ENCODE measurements around the gene TUBGCP2.

The TUBGCP2 gene

DNA sequence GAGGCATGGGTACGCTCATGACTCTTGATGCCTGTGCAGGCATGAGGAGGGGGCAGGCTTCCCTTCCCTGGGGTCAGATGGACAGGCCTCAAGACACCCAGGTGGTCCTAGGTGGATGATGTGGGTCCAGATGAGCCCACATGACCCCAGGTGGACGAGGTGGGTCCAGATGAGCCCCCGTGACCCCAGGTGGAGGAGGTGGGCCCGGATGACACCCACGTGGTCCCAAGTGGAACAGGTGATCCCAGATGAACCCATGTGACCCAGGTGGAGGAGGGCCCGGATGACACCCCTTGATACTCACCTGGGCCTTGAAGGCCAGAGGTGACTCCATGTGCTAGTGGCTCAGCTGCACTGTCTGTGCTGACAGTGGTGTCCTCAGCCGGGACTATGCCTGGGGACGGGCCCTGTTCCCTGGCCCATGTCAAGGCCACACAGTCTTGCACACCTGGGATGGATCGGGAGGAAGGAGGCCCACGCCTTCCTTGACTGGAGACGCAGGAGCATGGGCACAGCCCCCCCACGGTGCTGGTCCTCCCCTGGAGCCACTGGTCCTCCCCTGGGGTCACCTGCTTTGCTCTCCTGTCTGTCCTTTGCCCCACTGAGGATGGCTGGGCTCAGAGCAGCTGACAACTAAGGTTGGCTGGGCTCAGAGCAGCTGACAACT, 41.7 kb upstream of the TUBGCP2 start:
- no peak overlapping the region for H2AFZ ChIP-seq (ENCODE audit: low read depth, low read length)
- no peaks in the 10 kb centered on the region for H3K27me3 ChIP-seq (ENCODE audit: insufficient read depth, low read length)
- no peaks in the 10 kb centered on the region for H3K36me3 ChIP-seq (ENCODE audit: insufficient read depth, low read length)
- H3K4me3 ChIP-seq (ENCODE audit: low read length), result no peak overlapping the region
- H3K9me3 ChIP-seq (ENCODE audit: low read length), result no peaks in the 10 kb centered on the region
- peaks cover 2% of the 10 kb centered on the region for H3K4me1 ChIP-seq (ENCODE audit: insufficient read depth, low read length)

DNA sequence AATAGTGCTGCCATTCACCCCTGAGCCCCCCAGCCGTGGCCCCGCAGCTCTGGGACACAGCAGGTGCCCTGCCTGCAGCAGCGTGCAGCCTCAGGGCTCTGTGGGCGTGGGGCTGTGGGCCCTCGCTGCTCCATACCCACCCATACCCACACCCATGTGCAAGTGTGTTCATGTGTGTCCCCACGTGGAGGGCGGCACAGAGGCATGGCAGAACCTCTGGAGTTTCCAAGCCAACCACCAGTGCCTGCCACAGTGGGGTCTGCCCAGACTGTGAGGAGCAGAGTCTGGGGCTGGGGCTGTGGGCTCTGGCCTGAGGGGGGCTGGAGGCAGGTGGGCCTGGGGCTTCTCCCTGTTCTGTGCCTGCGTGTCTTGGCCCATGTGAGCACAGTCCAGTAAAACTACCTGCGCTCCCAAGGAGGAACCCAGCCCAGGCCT, 40.9 kb upstream of the TUBGCP2 start:
- no peaks in the 10 kb centered on the region for H3K36me3 ChIP-seq (ENCODE audit: insufficient read depth, low read length)
- peaks cover 4% of the 10 kb centered on the region for H3K4me1 ChIP-seq (ENCODE audit: insufficient read depth, low read length)
- H2AFZ ChIP-seq (ENCODE audit: low read depth, low read length), result no peak overlapping the region
- H3K9me3 ChIP-seq (ENCODE audit: low read length), result no peaks in the 10 kb centered on the region
- H3K4me3 ChIP-seq (ENCODE audit: low read length), result no peak overlapping the region
- H3K27me3 ChIP-seq (ENCODE audit: insufficient read depth, low read length), result no peaks in the 10 kb centered on the region

DNA sequence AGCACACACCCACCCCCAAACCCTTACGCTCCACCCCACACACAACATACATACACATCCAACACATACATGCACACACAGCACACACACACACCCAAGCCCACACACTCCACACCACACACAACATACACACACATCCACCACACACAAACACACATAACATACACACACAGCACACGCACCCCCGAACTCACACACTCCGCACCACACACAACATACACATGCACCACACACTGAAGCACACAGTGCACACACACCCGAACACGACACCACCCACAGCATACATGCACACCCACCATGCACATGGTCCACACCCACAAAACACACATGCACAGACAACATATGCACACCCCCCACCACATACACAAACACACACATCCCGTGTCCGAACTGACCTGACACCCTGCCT, 40.5 kb upstream of the TUBGCP2 start:
- no peak overlapping the region for H2AFZ ChIP-seq (ENCODE audit: low read depth, low read length)
- no peaks in the 10 kb centered on the region for H3K36me3 ChIP-seq (ENCODE audit: insufficient read depth, low read length)
- H3K27me3 ChIP-seq (ENCODE audit: insufficient read depth, low read length), result no peaks in the 10 kb centered on the region
- no peak overlapping the region for H3K4me3 ChIP-seq (ENCODE audit: low read length)
- H3K9me3 ChIP-seq (ENCODE audit: low read length), result no peaks in the 10 kb centered on the region
- H3K4me1 ChIP-seq (ENCODE audit: insufficient read depth, low read length), result peaks cover 4% of the 10 kb centered on the region

DNA sequence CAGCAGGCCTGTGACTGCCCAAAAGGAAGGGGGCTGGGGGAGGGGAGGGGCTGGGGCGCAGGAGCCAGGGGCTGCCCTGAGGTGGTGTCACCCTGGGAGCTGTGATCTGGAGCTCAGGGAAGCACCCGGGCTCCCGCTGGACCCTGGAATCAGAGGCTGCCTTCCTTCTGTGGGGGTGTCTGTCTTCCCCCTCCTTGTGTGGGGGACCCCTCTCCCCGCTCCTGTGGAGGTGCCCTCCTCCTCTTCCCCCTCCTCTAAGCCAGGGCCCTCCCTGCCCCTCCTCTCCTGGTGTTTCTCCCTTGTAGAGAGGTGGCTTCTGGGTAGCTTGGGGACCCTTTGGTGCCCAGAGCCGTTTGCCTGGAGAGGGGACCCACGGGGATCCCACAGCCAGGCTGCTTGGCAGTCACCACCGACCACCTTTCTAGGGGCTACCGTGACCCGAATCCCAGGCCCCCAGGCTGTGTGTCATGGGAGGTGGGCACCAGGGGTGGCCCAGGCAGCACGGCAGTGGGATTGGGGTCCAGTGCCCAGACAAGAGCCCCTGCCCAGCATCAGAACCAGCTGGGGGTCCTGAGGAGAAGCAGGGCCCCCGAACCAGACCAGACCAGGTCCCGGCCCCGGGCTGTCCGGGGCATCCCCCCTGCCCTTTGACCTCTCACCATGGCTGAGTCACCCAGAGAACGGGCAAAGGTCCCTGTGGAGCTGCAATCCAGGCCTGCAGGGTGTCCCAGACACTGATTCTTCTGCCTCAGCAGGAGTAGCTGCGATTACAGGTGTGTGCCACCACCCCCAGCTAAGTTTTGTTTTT, 39.2 kb upstream of the TUBGCP2 start:
- no peaks in the 10 kb centered on the region for H3K9me3 ChIP-seq (ENCODE audit: low read length)
- no peaks in the 10 kb centered on the region for H3K36me3 ChIP-seq (ENCODE audit: insufficient read depth, low read length)
- no peak overlapping the region for H3K4me3 ChIP-seq (ENCODE audit: low read length)
- H2AFZ ChIP-seq (ENCODE audit: low read depth, low read length), result no peak overlapping the region
- H3K4me1 ChIP-seq (ENCODE audit: insufficient read depth, low read length), result peaks cover 4% of the 10 kb centered on the region
- no peaks in the 10 kb centered on the region for H3K27me3 ChIP-seq (ENCODE audit: insufficient read depth, low read length)

DNA sequence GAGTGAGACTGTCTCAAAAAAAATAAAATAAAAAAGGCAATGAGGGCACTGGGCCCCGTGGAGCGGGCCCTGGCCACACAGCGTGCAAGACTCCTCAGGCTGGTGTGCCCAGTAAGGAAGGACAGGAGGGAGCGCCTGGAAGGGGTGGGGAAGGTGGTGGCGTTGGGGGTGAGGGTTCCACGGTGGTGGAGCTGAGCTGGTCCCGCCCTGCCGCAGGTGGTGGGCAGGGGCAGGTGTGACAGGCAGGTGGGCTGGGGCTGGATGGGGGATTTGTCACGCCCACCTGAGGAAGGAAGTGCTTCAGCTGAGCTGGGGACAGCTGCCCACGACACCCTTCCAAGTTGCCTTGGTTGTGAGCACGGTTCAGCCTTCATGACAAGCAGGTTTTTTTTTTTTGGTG, 37.7 kb upstream of the TUBGCP2 start:
- peaks cover 4% of the 10 kb centered on the region for H3K4me1 ChIP-seq (ENCODE audit: insufficient read depth, low read length)
- no peak overlapping the region for H3K4me3 ChIP-seq (ENCODE audit: low read length)
- no peaks in the 10 kb centered on the region for H3K36me3 ChIP-seq (ENCODE audit: insufficient read depth, low read length)
- H2AFZ ChIP-seq (ENCODE audit: low read depth, low read length), result no peak overlapping the region
- H3K27me3 ChIP-seq (ENCODE audit: insufficient read depth, low read length), result no peaks in the 10 kb centered on the region
- H3K9me3 ChIP-seq (ENCODE audit: low read length), result no peaks in the 10 kb centered on the region

DNA sequence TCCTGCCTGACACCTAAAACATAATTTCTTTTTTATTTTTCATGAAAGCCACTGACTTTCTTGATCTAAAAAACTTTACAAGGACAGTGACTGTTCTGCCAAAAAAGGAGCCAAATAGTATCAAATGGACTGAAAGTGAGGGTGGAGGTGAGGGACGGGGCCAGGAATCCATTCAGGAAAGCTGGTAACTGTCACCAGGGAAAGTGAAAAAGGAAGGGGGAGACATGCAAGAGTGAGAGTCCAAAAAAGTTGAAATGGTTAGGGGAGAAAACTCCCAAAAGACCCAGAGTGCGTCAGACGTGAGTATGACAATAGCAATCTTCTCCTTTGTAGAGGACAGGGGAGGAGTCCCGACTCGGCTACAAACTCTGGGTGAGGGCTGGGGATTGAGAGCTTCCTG, 35.6 kb upstream of the TUBGCP2 start:
- no peak overlapping the region for H3K4me3 ChIP-seq (ENCODE audit: low read length)

DNA sequence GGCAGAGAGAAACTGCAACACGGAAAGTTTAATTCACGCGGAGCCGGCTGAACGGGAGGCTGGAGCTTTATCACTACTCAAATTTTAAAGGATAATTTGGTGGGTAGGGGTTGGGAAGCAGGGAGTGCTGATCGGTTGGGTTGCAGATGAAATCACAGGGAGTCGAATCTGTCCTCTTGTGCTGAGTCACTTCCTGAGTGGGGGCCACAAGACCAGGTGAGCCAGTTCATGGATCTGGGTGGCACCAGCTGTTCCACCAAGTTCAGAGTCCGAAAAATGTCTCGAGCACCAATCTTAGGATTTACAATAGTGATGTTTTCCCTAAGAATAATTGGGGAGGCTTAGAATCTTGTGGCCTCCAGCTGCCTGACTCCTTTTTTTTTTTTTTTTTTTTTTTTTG, 34.9 kb upstream of the TUBGCP2 start:
- no peak overlapping the region for H3K4me3 ChIP-seq (ENCODE audit: low read length)

More for the DNA sequence above, 35.6 kb upstream of the TUBGCP2 start:
- H3K36me3 ChIP-seq (ENCODE audit: insufficient read depth, low read length), result no peaks in the 10 kb centered on the region
- no peaks in the 10 kb centered on the region for H3K27me3 ChIP-seq (ENCODE audit: insufficient read depth, low read length)
- no peak overlapping the region for H2AFZ ChIP-seq (ENCODE audit: low read depth, low read length)
- H3K4me1 ChIP-seq (ENCODE audit: insufficient read depth, low read length), result peaks cover 4% of the 10 kb centered on the region
- H3K9me3 ChIP-seq (ENCODE audit: low read length), result no peaks in the 10 kb centered on the region

DNA sequence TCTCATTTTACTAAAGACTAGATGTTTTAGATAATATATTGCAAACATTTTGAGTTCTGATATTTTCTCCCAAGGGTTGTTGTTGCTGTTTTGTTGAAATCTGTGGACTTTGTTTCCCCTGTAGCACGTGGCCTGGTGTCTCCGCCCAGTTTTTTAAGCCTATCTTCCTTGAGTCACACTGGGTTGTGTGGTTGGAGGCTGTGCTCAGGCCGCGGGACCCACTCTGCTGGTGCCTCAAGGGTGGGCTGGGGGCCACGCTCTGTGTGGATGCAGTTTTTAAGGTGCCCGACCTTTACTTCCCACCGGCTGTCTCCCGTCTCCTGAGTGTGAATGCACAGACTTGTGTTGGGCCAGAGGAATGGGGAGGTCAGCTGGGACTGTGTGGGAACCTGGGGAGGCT, 34.3 kb upstream of the TUBGCP2 start:
- Histone ChIP-seq H3K27me3 (ENCODE audit: insufficient read depth, low read length) (no peaks in the 10 kb centered on the region), H3K4me3 (ENCODE audit: low read length) (no peak overlapping the region), H2AFZ (ENCODE audit: low read depth, low read length) (no peak overlapping the region), H3K4me1 (ENCODE audit: insufficient read depth, low read length) (peaks cover 4% of the 10 kb centered on the region), H3K36me3 (ENCODE audit: insufficient read depth, low read length) (no peaks in the 10 kb centered on the region), H3K9me3 (ENCODE audit: low read length) (no peaks in the 10 kb centered on the region)

More for the DNA sequence above, 34.9 kb upstream of the TUBGCP2 start:
- Histone ChIP-seq H3K27me3 (ENCODE audit: insufficient read depth, low read length) (no peaks in the 10 kb centered on the region), H3K9me3 (ENCODE audit: low read length) (no peaks in the 10 kb centered on the region), H3K4me1 (ENCODE audit: insufficient read depth, low read length) (peaks cover 4% of the 10 kb centered on the region), H2AFZ (ENCODE audit: low read depth, low read length) (no peak overlapping the region), H3K36me3 (ENCODE audit: insufficient read depth, low read length) (no peaks in the 10 kb centered on the region)

DNA sequence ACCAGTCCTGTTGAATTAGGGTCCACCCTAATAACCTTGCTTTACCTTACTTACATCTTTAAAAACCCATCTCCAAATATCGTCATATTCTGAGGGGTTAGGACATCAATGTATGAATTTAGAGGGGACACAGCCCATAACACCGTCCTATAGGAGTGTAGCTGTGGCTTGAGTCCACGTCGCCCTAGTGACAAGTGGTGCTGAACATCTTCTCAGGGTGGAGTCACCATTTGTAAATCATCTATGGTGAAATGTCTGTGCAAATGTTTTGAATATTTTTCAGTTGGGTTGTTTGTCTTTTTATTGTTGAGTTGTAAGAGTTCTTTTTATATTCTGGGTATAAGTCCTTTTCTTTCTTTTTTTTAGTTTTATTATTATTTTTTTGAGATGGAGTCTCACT, 33.3 kb upstream of the TUBGCP2 start:
- H3K4me1 ChIP-seq (ENCODE audit: insufficient read depth, low read length), result peaks cover 4% of the 10 kb centered on the region
- no peaks in the 10 kb centered on the region for H3K9me3 ChIP-seq (ENCODE audit: low read length)
- no peak overlapping the region for H3K4me3 ChIP-seq (ENCODE audit: low read length)
- no peaks in the 10 kb centered on the region for H3K36me3 ChIP-seq (ENCODE audit: insufficient read depth, low read length)
- no peak overlapping the region for H2AFZ ChIP-seq (ENCODE audit: low read depth, low read length)
- peaks cover 6% of the 10 kb centered on the region for H3K27me3 ChIP-seq (ENCODE audit: insufficient read depth, low read length)

DNA sequence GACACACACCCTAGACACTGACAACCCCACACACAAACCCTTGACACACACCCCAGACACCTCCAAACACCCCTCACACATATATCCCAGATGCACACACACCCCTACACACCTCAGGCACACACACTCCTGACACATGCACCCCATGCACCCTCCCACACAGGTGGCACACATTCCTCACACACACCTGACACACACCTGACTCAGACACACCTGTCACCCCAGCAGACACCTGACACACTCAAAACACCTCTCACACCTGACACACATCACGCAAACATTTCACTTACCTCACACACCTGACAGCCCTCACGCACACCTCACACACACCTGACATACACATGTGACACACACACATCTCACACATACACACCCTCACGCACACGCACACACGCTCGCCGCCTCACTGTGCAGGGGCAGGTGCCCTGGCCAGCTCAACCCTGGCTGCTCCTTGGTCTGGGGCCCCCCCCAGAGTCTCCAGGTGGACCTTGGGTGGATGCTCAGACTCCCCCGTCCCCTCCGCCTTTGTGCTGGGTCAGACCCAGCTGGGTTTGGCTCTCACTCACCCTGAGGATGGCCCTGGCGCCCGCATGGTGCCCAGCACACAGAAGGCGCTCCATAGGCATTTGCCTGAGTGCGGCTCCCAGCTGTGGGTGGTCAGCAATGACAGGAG, 31.2 kb upstream of the TUBGCP2 start:
- no peak overlapping the region for H3K4me3 ChIP-seq (ENCODE audit: low read length)
- H3K27me3 ChIP-seq (ENCODE audit: insufficient read depth, low read length), result peaks cover 25% of the 10 kb centered on the region

DNA sequence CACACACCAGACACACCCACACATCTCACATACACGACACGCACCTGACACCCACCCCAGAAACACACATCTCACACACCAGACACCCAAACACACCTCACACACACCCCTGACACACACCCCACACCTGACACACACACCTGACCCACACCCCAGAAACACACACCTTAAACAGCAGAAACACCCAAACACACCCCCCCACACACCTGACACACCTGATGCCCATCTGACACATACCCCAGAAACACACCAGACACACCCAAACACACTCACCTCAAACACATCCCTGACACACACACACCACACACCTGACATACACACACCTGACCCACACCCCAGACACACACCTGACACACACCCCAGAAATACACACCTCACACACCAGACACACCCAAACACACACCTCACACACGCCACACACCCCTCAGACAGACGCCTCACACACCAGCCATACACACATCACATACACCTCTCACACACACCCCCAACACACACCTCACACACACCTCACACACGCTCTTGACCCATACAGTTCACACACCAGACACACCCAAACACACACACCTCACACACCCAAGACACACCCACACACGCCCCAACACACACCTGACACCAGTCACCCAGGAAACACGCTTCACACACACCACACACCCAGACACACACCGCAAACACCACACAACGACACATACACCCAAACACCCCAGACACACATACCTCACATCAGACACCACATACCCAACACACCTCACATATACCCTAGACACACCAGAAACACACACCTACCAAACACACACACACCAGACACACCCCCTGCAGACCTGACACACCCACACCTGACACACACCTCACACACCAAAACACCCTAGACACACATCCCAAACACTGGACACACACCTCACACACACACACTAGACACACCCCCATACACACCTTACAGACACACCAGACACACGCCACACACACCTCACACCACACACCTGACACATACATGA, 29.7 kb upstream of the TUBGCP2 start:
- peaks cover 14% of the 10 kb centered on the region for H3K4me1 ChIP-seq (ENCODE audit: insufficient read depth, low read length)
- H3K4me3 ChIP-seq (ENCODE audit: low read length), result no peak overlapping the region
- H3K9me3 ChIP-seq (ENCODE audit: low read length), result no peaks in the 10 kb centered on the region
- H2AFZ ChIP-seq (ENCODE audit: low read depth, low read length), result no peak overlapping the region
- H3K27me3 ChIP-seq (ENCODE audit: insufficient read depth, low read length), result peaks cover 31% of the 10 kb centered on the region
- no peaks in the 10 kb centered on the region for H3K36me3 ChIP-seq (ENCODE audit: insufficient read depth, low read length)

More for the DNA sequence above, 31.2 kb upstream of the TUBGCP2 start:
- Histone ChIP-seq H3K4me1 (ENCODE audit: insufficient read depth, low read length) (peaks cover 14% of the 10 kb centered on the region), H3K36me3 (ENCODE audit: insufficient read depth, low read length) (no peaks in the 10 kb centered on the region), H2AFZ (ENCODE audit: low read depth, low read length) (no peak overlapping the region), H3K9me3 (ENCODE audit: low read length) (no peaks in the 10 kb centered on the region)

DNA sequence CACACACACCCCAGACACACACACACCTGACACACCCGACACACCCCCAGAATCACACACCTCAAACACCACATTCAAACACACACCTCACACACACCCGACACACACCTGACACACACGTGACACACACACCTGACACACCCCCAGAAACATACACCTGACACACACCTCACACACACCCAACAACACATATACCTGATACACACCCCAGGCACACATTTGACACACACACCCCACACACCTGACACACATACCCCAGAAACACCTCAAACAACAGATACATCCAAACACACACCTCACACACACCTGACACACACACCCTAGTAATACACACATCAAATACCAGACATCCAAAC, 28.7 kb upstream of the TUBGCP2 start:
- H3K4me1 ChIP-seq (ENCODE audit: insufficient read depth, low read length), result peaks cover 14% of the 10 kb centered on the region
- H3K27me3 ChIP-seq (ENCODE audit: insufficient read depth, low read length), result peaks cover 31% of the 10 kb centered on the region
- no peak overlapping the region for H3K4me3 ChIP-seq (ENCODE audit: low read length)
- H2AFZ ChIP-seq (ENCODE audit: low read depth, low read length), result no peak overlapping the region
- H3K36me3 ChIP-seq (ENCODE audit: insufficient read depth, low read length), result no peaks in the 10 kb centered on the region
- H3K9me3 ChIP-seq (ENCODE audit: low read length), result peaks cover 6% of the 10 kb centered on the region

Data from neuron (in vitro differentiated cells).